HepG2 (cell line): Measurements from ENCODE around the gene VIT. TPM values are rescaled to one million over a fixed set of nuclear protein-coding genes. Genes with fewer than 3 reads are reported as not detected.

Experiments used
- ATAC-seq: fragments of 200-7000 bp; cut with Tn5 transposase; 3 replicates; pipeline ENCODE4 v1.9.1; 2020; ENCODE audit warnings: mild to moderate bottlenecking, moderate library complexity
- BruUV-seq: library from RNA; stranded (reverse); fragments of 400-500 nt; replicated peaks from 2 replicates; lab custom pipeline; 2021; lab: Mats Ljungman, UMichigan
- CTCF ChIA-PET: fragments of 300-600 bp; formaldehyde crosslinking; extraction: SDS; loops from one replicate; lab custom pipeline; 2021; ENCODE audit warnings: low total read pairs, inconsistent platforms, low intra/inter-chr PET ratio; lab: Yijun Ruan, JAX
- POLR2A ChIA-PET: fragments of 350-600 bp; sonication (Branson Sonifier 250); formaldehyde crosslinking; loops from one replicate; lab custom pipeline; 2020; ENCODE audit warnings: antibody characterized with exemption, inconsistent platforms; lab: Yijun Ruan, JAX
- DNase-seq: peaks from one replicate; pipeline ENCODE4 v3.0.0-alpha.2; 2015; ENCODE audit warnings: low spot score
- FAIRE-seq: peaks from 3 replicates; lab custom pipeline; 2011; peaks lifted over from hg19 to GRCh38; lab: Jason Lieb, UNC
- H2AFZ ChIP-seq: one replicate; pipeline ENCODE4 v1.6.1; 2011; ENCODE audit warnings: low read length, inconsistent platforms
- H3K27ac ChIP-seq: fragments of 300-600 bp; 3 replicates; pipeline ENCODE4 v1.8.0; 2011; ENCODE audit warnings: mixed run types, mild to moderate bottlenecking, mixed read lengths, low read length, inconsistent platforms; ENCODE audit not compliant: insufficient read depth; ENCODE audit errors: extremely low read length
- H3K27me3 ChIP-seq, 2 experiments: fragments of 200-600 bp in 1 of 2; 2 replicates in 1 of 2; 3 replicates in 1 of 2; pipeline versions ENCODE4 v1.6.0 to v1.8.0; 2011; ENCODE audit warnings: low read length in 2 of 2, mild to moderate bottlenecking in 2 of 2, moderate library complexity in 2 of 2, inconsistent platforms in 1 of 2; ENCODE audit not compliant: insufficient read depth in 2 of 2, control insufficient read depth in 1 of 2
- H3K36me3 ChIP-seq, 2 experiments: fragments of 200-600 bp in 1 of 2; replicated peaks in 1 of 2; 2 replicates in 1 of 2; 3 replicates in 1 of 2; pipeline versions ENCODE4 v1.5.1 to v1.8.0; 2011; ENCODE audit warnings: low read length in 2 of 2, inconsistent platforms in 1 of 2; ENCODE audit not compliant: insufficient read depth in 2 of 2, control insufficient read depth in 1 of 2
- H3K4me1 ChIP-seq: 2 replicates; pipeline ENCODE4 v1.5.1; 2012; ENCODE audit warnings: low read length, inconsistent platforms; ENCODE audit not compliant: insufficient read depth
- H3K4me2 ChIP-seq: 2 replicates; pipeline ENCODE4 v1.6.0; 2011; ENCODE audit warnings: low read depth, low read length, inconsistent platforms
- H3K4me3 ChIP-seq, 3 experiments: fragments of 200-600 bp in 1 of 3; sonication (generic), shearing (Covaris generic) in 1 of 3; replicated peaks in 1 of 3; 2 replicates each; pipeline ENCODE4 v1.5.1; 2011 to 2016; ENCODE audit warnings: low read length in 3 of 3, inconsistent platforms in 2 of 3, low read depth in 2 of 3, mild to moderate bottlenecking in 2 of 3, control low read depth in 1 of 3, mixed read lengths in 1 of 3; ENCODE audit not compliant: insufficient read depth in 1 of 3
- H3K79me2 ChIP-seq: one replicate; pipeline ENCODE4 v1.6.1; 2011; ENCODE audit warnings: low read length, inconsistent platforms; ENCODE audit not compliant: insufficient read depth
- H3K9ac ChIP-seq: 2 replicates; pipeline ENCODE4 v1.6.0; 2011; ENCODE audit warnings: mild to moderate bottlenecking, low read depth, low read length, inconsistent platforms; ENCODE audit not compliant: insufficient read depth
- H3K9me3 ChIP-seq: 2 replicates; pipeline ENCODE4 v1.5.1; 2012; ENCODE audit warnings: mild to moderate bottlenecking, low read length
- H4K20me1 ChIP-seq: 2 replicates; pipeline ENCODE4 v1.6.0; 2011; ENCODE audit warnings: inconsistent platforms, mild to moderate bottlenecking, low read length, moderate library complexity; ENCODE audit not compliant: insufficient read depth
- GATAD2A ChIP-seq: IDR thresholded peaks from 2 replicates; pipeline ENCODE4 v1.6.1; 2016
- ZFP82 ChIP-seq: sonication (generic); formaldehyde crosslinking; IDR thresholded peaks from 2 replicates; pipeline ENCODE4 v1.5.1; 2020; ENCODE audit warnings: mild to moderate bottlenecking, missing genetic modification reagents, borderline replicate concordance
- ZNF3 ChIP-seq: IDR thresholded peaks from 2 replicates; pipeline ENCODE4 v1.7.0; 2017; ENCODE audit warnings: inconsistent platforms
- WGBS: methylation state at CpG from one replicate; pipeline ENCODE4 v1.1.6; 2017; ENCODE audit warnings: low lambda C conversion rate; 5-methylcytosine and 5-hydroxymethylcytosine counted together
- in situ Hi-C: cut with HindIII; loops from 2 replicates; pipeline ENCODE4 v1.10.0; 2017; ENCODE audit warnings: low pct_unique_long_range_greater_than_20kb; ENCODE audit not compliant: extremely low pct_ligation_motif_present
- intact Hi-C: fragments of 100-400 bp; cut with micrococcal nuclease; formaldehyde crosslinking; loops from one replicate; pipeline ENCODE4 v1.10.0; 2022; ENCODE audit not compliant: unreplicated experiment
- polyA plus RNA-seq, 8 experiments: library from polyadenylated mRNA; depleted of rRNA in 3 of 8; stranded (reverse) in 7 of 8; unstranded in 1 of 8; fragments of >200 nt; fragmentation: Illumina TruSeq in 4 of 8; extraction: Trizol in 4 of 8; gene quantifications; 2 replicates each; pipeline versions ENCODE4 v1.2.1 to v1.2.3, GENCODE V29; 2011 to 2016; ENCODE audit warnings: low read depth in 4 of 8, missing spikeins in 1 of 8, mixed read lengths in 1 of 8; ENCODE audit not compliant: insufficient read depth in 1 of 8
- total RNA-seq, 5 experiments: library from RNA; depleted of rRNA; stranded (reverse); fragments of >200 nt; fragmentation: Illumina TruSeq; extraction: Trizol; gene quantifications; 2 replicates each; pipeline ENCODE4 v1.2.3, GENCODE V29; 2016; ENCODE audit warnings: low read depth in 1 of 5
- TF ChIP-seq, protein P1 (sequence below): sonication (generic); formaldehyde crosslinking; conservative IDR thresholded peaks from 2 replicates; pipeline ENCODE4 v1.8.0; 2022; ENCODE audit warnings: missing genetic modification reagents
- TF ChIP-seq, protein P2 (sequence below): sonication (generic); formaldehyde crosslinking; IDR thresholded peaks from 2 replicates; pipeline ENCODE4 v1.8.0; 2022; ENCODE audit warnings: mild to moderate bottlenecking, missing genetic modification reagents, moderate library complexity
- TF ChIP-seq, protein P3 (sequence below): sonication (generic); formaldehyde crosslinking; IDR thresholded peaks from 2 replicates; pipeline ENCODE4 v1.4.0; 2020; ENCODE audit warnings: mild to moderate bottlenecking, missing genetic modification reagents

The VIT gene
- total and polyA plus RNA-seq, 2 of the 13 experiments (the other 11 are each of a cell fraction or from before 2014, with no cell fraction given): not detected

DNA sequence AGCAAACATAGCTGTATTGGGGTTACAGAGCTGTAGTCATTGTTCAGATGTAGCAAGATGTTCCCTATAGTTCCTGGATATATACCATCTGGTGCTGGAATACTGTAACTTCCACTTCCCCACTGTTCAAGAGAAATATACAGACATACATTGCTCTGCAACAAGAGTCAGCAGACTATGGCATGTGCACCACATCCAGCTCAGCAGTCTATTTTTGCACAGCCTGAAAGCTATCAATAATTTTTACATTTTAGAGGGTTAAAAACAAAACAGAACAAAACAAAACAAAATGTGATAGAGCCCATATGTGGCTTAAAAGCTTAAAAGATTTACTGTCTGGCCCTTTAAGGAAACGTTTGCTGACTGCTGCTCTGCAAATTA lies 31.8 kb upstream of the VIT start:
- Histone ChIP-seq H4K20me1 (no peaks in the 10 kb centered on the region), H2AFZ (no peak overlapping the region), H3K9ac (no peak overlapping the region), H3K4me2 (no peak overlapping the region), H3K4me3 (no peak overlapping the region), H3K9me3 (no peaks in the 10 kb centered on the region), H3K4me1 (peaks cover 33% of the 10 kb centered on the region), H3K27me3 (no peaks in the 10 kb centered on the region), H3K36me3 (no peaks in the 10 kb centered on the region), H3K27ac (no peak overlapping the region), H3K79me2 (no peaks in the 10 kb centered on the region)
- in situ Hi-C loops: loop anchor here (5.0 to 10.0 kb wide), 3 partner anchors 67 to 312 kb away; partner anchors contain the start of gene FEZ2
- POLR2A ChIA-PET: interaction anchor here (1.1 kb wide), 1 partner anchor 67 kb away, joined by 3 read pairs; the partner anchor contains the start of gene FEZ2
- 2% methylated on average over 1 of the region's 1 CpG for WGBS
- TF ChIP-seq, protein P1, sequence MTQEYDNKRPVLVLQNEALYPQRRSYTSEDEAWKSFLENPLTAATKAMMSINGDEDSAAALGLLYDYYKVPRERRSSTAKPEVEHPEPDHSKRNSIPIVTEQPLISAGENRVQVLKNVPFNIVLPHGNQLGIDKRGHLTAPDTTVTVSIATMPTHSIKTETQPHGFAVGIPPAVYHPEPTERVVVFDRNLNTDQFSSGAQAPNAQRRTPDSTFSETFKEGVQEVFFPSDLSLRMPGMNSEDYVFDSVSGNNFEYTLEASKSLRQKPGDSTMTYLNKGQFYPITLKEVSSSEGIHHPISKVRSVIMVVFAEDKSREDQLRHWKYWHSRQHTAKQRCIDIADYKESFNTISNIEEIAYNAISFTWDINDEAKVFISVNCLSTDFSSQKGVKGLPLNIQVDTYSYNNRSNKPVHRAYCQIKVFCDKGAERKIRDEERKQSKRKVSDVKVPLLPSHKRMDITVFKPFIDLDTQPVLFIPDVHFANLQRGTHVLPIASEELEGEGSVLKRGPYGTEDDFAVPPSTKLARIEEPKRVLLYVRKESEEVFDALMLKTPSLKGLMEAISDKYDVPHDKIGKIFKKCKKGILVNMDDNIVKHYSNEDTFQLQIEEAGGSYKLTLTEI (CRISPR knock-in tag): no peak
- TF ChIP-seq ZNF3 (CRISPR knock-in tag) (no peak), ZFP82 (no peak), GATAD2A (CRISPR knock-in tag) (no peak)
- TF ChIP-seq, protein P2, sequence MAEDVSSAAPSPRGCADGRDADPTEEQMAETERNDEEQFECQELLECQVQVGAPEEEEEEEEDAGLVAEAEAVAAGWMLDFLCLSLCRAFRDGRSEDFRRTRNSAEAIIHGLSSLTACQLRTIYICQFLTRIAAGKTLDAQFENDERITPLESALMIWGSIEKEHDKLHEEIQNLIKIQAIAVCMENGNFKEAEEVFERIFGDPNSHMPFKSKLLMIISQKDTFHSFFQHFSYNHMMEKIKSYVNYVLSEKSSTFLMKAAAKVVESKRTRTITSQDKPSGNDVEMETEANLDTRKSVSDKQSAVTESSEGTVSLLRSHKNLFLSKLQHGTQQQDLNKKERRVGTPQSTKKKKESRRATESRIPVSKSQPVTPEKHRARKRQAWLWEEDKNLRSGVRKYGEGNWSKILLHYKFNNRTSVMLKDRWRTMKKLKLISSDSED (CRISPR knock-in tag): no peak
- TF ChIP-seq, protein P3, sequence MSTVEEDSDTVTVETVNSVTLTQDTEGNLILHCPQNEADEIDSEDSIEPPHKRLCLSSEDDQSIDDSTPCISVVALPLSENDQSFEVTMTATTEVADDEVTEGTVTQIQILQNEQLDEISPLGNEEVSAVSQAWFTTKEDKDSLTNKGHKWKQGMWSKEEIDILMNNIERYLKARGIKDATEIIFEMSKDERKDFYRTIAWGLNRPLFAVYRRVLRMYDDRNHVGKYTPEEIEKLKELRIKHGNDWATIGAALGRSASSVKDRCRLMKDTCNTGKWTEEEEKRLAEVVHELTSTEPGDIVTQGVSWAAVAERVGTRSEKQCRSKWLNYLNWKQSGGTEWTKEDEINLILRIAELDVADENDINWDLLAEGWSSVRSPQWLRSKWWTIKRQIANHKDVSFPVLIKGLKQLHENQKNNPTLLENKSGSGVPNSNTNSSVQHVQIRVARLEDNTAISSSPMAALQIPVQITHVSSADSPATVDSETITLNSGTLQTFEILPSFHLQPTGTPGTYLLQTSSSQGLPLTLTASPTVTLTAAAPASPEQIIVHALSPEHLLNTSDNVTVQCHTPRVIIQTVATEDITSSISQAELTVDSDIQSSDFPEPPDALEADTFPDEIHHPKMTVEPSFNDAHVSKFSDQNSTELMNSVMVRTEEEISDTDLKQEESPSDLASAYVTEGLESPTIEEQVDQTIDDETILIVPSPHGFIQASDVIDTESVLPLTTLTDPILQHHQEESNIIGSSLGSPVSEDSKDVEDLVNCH (CRISPR knock-in tag): no peak
- ATAC-seq (no peak), FAIRE-seq (no peak), DNase-seq (no peak)
- intact Hi-C loops: loop anchor here (1.0 to 5.0 kb wide), 7 partner anchors 68 to 794 kb away; no protein-coding TSS in a partner anchor
- CTCF ChIA-PET: interaction anchor here (0.9 kb wide), 1 partner anchor 692 kb away, joined by 3 read pairs; no protein-coding TSS in a partner anchor
- BruUV-seq: no TSS peak
